Measurements from ENCODE around the gene LRTM2. TPM values are rescaled to one million over a fixed set of nuclear protein-coding genes. Genes with fewer than 3 reads are reported as not detected.

The LRTM2 gene
- total RNA-seq, 1 experiment from 2014 or later = 0.07 TPM

- POLR2A ChIA-PET = no interaction called here
- H3K9me2 ChIP-seq (ENCODE audit: insufficient read depth) = no peaks in the 10 kb centered on the region
- no peaks in the 10 kb centered on the region for H3K36me3 ChIP-seq (ENCODE audit: control insufficient read depth in 1 of 2, insufficient read depth in 2 of 2, low read length in 2 of 2)
- intact Hi-C loops (cut with micrococcal nuclease) = no loop called here
- H2AFZ ChIP-seq (ENCODE audit: low read depth, low read length, poor library complexity, severe bottlenecking) = no peak overlapping the region
- H4K20me1 ChIP-seq (ENCODE audit: insufficient read depth) = no peaks in the 10 kb centered on the region
- peaks cover 4 to 9% of the 10 kb centered on the region in 2 experiments; a peak in 2 of 4 replicates for H3K4me1 ChIP-seq (ENCODE audit: control insufficient read depth in 1 of 2, insufficient read depth in 2 of 2, low read length in 2 of 2)
- no peak overlapping the region for H3K9ac ChIP-seq (ENCODE audit: low read length)
- no TSS peak for BruUV-seq (replicated peaks)
- TF ChIP-seq SP1 (IDR thresholded peaks at IDR 0.05; ENCODE audit: low read depth) = no peak
- TF ChIP-seq RAD21 (IDR thresholded peaks at IDR 0.05; ENCODE audit: low read depth) = no peak
- no peak for TF ChIP-seq CEBPB (IDR thresholded peaks at IDR 0.05; ENCODE audit: low read depth)
- no peak for TF ChIP-seq REST (IDR thresholded peaks at IDR 0.05; ENCODE audit: low read depth)
- TF ChIP-seq TCF7L2 (IDR thresholded peaks at IDR 0.05; ENCODE audit: borderline replicate concordance, extremely low read depth, insufficient read depth, insufficient read length) = no peak
- TF ChIP-seq POLR2AphosphoS5 (IDR thresholded peaks at IDR 0.05; ENCODE audit: low read depth, low read length) = no peak
- no peak for TF ChIP-seq SRF (IDR thresholded peaks at IDR 0.05; ENCODE audit: low read depth)
- no peak for TF ChIP-seq ATF3 (IDR thresholded peaks at IDR 0.05)
- no peak for TF ChIP-seq CBX3 (IDR thresholded peaks at IDR 0.05; ENCODE audit: low read depth)
- no peak for TF ChIP-seq ZBTB33 (IDR thresholded peaks at IDR 0.05; ENCODE audit: extremely low read depth, insufficient replicate concordance, low read length)
- no peak for TF ChIP-seq JUND (IDR thresholded peaks at IDR 0.05)
- no peak for TF ChIP-seq ELF1 (IDR thresholded peaks at IDR 0.05; ENCODE audit: borderline replicate concordance, low read depth)
- TF ChIP-seq FOSL1 (IDR thresholded peaks at IDR 0.05; ENCODE audit: low read depth) = no peak
- no peak for TF ChIP-seq EZH2phosphoT487 (IDR thresholded peaks at IDR 0.05; ENCODE audit: borderline replicate concordance)
- no peak overlapping the region for H3K4me2 ChIP-seq (ENCODE audit: low read length)
- no peaks in the 10 kb centered on the region for H3K9me3 ChIP-seq (ENCODE audit: control insufficient read depth in 1 of 2, insufficient read depth in 1 of 2, low read depth in 1 of 2, low read length in 2 of 2)
- H3K27me3 ChIP-seq (ENCODE audit: insufficient read depth, low read length) = no peaks in the 10 kb centered on the region
- H3K79me2 ChIP-seq (ENCODE audit: insufficient read depth, low read length) = no peaks in the 10 kb centered on the region
- ATAC-seq (no peak), DNase-seq (ENCODE audit: low read depth, low spot score) (no peak)
- no peak overlapping the region for H3K27ac ChIP-seq (ENCODE audit: low read depth, low read length)
- CTCF ChIA-PET = interaction anchor here (1.0 kb wide), 1 partner anchor 133 kb away, joined by 4 read pairs; no protein-coding TSS in a partner anchor
- H3K4me3 ChIP-seq (replicated peaks in 1 of 2; ENCODE audit: low read depth in 1 of 2, low read length in 2 of 2) = no peak overlapping the region
- RAD21 ChIA-PET (ENCODE audit: low non-redundant PET in 1 of 2, low total read pairs in 2 of 2, uncharacterized antibody in 2 of 2, unreplicated experiment in 2 of 2) = no interaction called here
Observed at GRCh38 chr12:1806301-1807086, 13.9 kb upstream of the LRTM2 start.
